GM12891 (cell line): ENCODE measurements around the gene DMC1.

Source experiments
- PAX5 ChIP-seq: IDR thresholded peaks from 2 replicates; pipeline ENCODE4 v1.6.1; 2011; ENCODE audit warnings: low read length, moderate library complexity, mild to moderate bottlenecking; ENCODE audit not compliant: insufficient read depth, severe bottlenecking
- POLR2A ChIP-seq: IDR thresholded peaks from 2 replicates; pipeline ENCODE4 v1.6.1; 2011; ENCODE audit warnings: low read depth, low read length, control low read depth
- POLR2AphosphoS5 ChIP-seq: IDR thresholded peaks from 2 replicates; pipeline ENCODE4 v1.6.1; 2011; ENCODE audit warnings: low read depth, low read length, control low read depth
- SPI1 ChIP-seq: IDR thresholded peaks from 2 replicates; pipeline ENCODE4 v1.6.1; 2011; ENCODE audit warnings: low read depth, low read length, control low read depth
- TAF1 ChIP-seq: IDR thresholded peaks from 2 replicates; pipeline ENCODE4 v1.6.1; 2011; ENCODE audit warnings: low read depth, low read length, control low read depth

- no peak for TF ChIP-seq SPI1
- no peak for TF ChIP-seq POLR2AphosphoS5
- no peak for TF ChIP-seq POLR2A
- TF ChIP-seq TAF1 = no peak
- TF ChIP-seq PAX5 = no peak
Measured at GRCh38 chr22:38611559-38611958, 41.6 kb upstream of the DMC1 start.
